ENCODE measurements around the gene SLC6A19.

DNA sequence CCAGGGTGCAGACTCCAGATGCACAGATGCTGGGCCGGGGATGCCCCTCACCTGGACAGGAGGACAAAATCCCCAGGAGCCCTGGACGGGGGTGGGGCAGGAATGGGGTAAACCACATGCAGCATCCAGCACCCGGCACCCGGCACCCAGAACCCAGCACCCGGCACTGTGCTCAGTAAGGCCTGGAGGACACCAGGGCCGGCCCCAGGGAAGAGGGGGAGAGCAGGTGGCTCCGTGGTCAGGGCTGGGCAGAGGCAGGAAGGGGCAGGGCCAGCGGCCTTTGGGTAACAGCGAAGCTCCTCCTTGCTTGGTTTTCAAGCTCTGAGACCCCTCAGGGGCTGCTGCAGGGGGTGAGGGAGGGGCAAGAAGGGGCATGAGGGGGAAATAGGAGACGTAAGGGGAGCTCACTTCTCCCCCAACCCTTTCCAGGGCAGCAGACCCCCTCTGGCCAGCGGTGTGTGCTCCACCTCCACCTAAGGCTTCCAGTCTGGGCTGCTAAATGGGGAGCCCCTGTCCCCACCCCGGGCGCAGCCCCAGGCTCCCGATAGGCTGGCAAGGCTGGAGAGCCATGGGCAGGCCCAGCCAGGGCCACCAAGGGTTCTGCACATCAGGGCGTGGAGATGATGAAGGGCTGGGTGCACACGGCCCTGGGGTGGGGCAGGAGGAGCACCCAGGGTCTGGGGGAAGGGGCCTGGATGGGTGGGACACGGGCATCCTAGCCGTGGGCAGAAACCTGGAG is 17.8 kb upstream of the SLC6A19 start:
- TF ChIP-seq, protein P1, sequence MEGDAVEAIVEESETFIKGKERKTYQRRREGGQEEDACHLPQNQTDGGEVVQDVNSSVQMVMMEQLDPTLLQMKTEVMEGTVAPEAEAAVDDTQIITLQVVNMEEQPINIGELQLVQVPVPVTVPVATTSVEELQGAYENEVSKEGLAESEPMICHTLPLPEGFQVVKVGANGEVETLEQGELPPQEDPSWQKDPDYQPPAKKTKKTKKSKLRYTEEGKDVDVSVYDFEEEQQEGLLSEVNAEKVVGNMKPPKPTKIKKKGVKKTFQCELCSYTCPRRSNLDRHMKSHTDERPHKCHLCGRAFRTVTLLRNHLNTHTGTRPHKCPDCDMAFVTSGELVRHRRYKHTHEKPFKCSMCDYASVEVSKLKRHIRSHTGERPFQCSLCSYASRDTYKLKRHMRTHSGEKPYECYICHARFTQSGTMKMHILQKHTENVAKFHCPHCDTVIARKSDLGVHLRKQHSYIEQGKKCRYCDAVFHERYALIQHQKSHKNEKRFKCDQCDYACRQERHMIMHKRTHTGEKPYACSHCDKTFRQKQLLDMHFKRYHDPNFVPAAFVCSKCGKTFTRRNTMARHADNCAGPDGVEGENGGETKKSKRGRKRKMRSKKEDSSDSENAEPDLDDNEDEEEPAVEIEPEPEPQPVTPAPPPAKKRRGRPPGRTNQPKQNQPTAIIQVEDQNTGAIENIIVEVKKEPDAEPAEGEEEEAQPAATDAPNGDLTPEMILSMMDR (IDR thresholded peaks at IDR 0.05) = no peak
- no peak for TF ChIP-seq POLR2A (IDR thresholded peaks at IDR 0.05)

All from heart left ventricle (tissue), 13 donors.